Neural progenitor cell (in vitro differentiated cells): Measurements from ENCODE around the gene SCIMP. TPM values are rescaled to one million over a fixed set of nuclear protein-coding genes. Genes with fewer than 3 reads are reported as not detected.

Source experiments
- DNase-seq: peaks from one replicate; pipeline ENCODE4 v3.0.0-alpha.2; 2016; ENCODE audit warnings: low spot score
- H2AFZ ChIP-seq: fragments of 200-600 bp; sonication (generic); replicated peaks from 2 replicates; pipeline ENCODE4 v1.6.1; 2016; ENCODE audit warnings: antibody characterized with exemption
- H3F3A ChIP-seq: fragments of 200-600 bp; sonication (generic); 2 replicates; pipeline ENCODE4 v1.6.1; 2016; ENCODE audit warnings: antibody characterized with exemption, low read depth
- H3K27ac ChIP-seq: fragments of 200-600 bp; sonication (generic); 2 replicates; pipeline ENCODE4 v1.5.1; 2016; ENCODE audit warnings: mild to moderate bottlenecking
- H3K27me3 ChIP-seq: fragments of 200-600 bp; sonication (generic); 2 replicates; pipeline ENCODE4 v1.6.1; 2016; ENCODE audit warnings: mild to moderate bottlenecking, moderate library complexity
- H3K36me3 ChIP-seq: fragments of 200-600 bp; sonication (generic); 2 replicates; pipeline ENCODE4 v1.5.1; 2016
- H3K4me1 ChIP-seq: fragments of 200-600 bp; sonication (generic); 2 replicates; pipeline ENCODE4 v1.6.1; 2016; ENCODE audit warnings: mixed run types
- H3K4me2 ChIP-seq: fragments of 200-600 bp; sonication (generic); 2 replicates; pipeline ENCODE4 v1.6.1; 2016
- H3K4me3 ChIP-seq: fragments of 200-600 bp; sonication (generic); 2 replicates; pipeline ENCODE4 v1.5.1; 2016
- H3K79me2 ChIP-seq: fragments of 200-600 bp; sonication (generic); 2 replicates; pipeline ENCODE4 v1.6.1; 2016; ENCODE audit warnings: low read depth
- H3K9ac ChIP-seq: fragments of 200-600 bp; sonication (generic); 2 replicates; pipeline ENCODE4 v1.6.1; 2016
- H3K9me3 ChIP-seq: fragments of 200-600 bp; sonication (generic); 2 replicates; pipeline ENCODE4 v1.5.1; 2016; ENCODE audit warnings: low read depth
- H4K20me1 ChIP-seq: fragments of 200-600 bp; sonication (generic); 2 replicates; pipeline ENCODE4 v1.6.1; 2016; ENCODE audit warnings: low read depth
- H3K27ac Mint-ChIP-seq: 3 replicates; pipeline ENCODE4 v1.8.0; 2021; ENCODE audit warnings: mixed read lengths
- H3K27me3 Mint-ChIP-seq: 2 replicates; pipeline ENCODE4 v1.8.0; 2022; ENCODE audit warnings: low read depth, mild to moderate bottlenecking, inconsistent platforms, moderate library complexity, mixed read lengths; ENCODE audit not compliant: insufficient read depth
- H3K36me3 Mint-ChIP-seq: 3 replicates; pipeline ENCODE4 v1.8.0; 2021; ENCODE audit warnings: mixed read lengths
- H3K4me1 Mint-ChIP-seq: 3 replicates; pipeline ENCODE4 v1.8.0; 2021; ENCODE audit warnings: mixed read lengths
- H3K4me3 Mint-ChIP-seq: 3 replicates; pipeline ENCODE4 v1.8.0; 2021; ENCODE audit warnings: mild to moderate bottlenecking, moderate library complexity, mixed read lengths
- H3K9me3 Mint-ChIP-seq: 3 replicates; pipeline ENCODE4 v1.8.0; 2020; ENCODE audit warnings: mixed read lengths
- CTCF ChIP-seq: fragments of 200-600 bp; sonication (generic); IDR thresholded peaks from 2 replicates; pipeline ENCODE4 v1.5.1; 2017; ENCODE audit warnings: antibody characterized with exemption, mild to moderate bottlenecking
- EZH2 ChIP-seq: fragments of 200-600 bp; sonication (generic); IDR thresholded peaks from 2 replicates; pipeline ENCODE4 v1.6.1; 2017; ENCODE audit warnings: antibody characterized with exemption, mild to moderate bottlenecking, moderate library complexity
- EZH2phosphoT487 ChIP-seq: fragments of 200-600 bp; sonication (generic); IDR thresholded peaks from 2 replicates; pipeline ENCODE4 v1.6.1; 2017; ENCODE audit warnings: antibody characterized with exemption
- total RNA-seq: library from RNA; depleted of rRNA; stranded (reverse); fragments of >200 nt; gene quantifications from 2 replicates; pipeline ENCODE4 v1.2.3, GENCODE V29; 2015; ENCODE audit warnings: low replicate concordance

The SCIMP gene
- total RNA-seq, 1 donor from 2014 or later: not detected

- Mint-ChIP-seq H3K36me3 (peaks cover 9% of the 10 kb centered on the region), H3K9me3 (no peaks in the 10 kb centered on the region), H3K27ac (peak overlapping the region; percentile 21), H3K27me3 (no peaks in the 10 kb centered on the region), H3K4me1 (no peaks in the 10 kb centered on the region), H3K4me3 (no peak overlapping the region)
- H2AFZ ChIP-seq: no peak overlapping the region
- H3K4me1 ChIP-seq: no peaks in the 10 kb centered on the region
- no peaks in the 10 kb centered on the region for H3K27me3 ChIP-seq
- no peaks in the 10 kb centered on the region for H3K79me2 ChIP-seq
- no peaks in the 10 kb centered on the region for H3F3A ChIP-seq
- no peak for TF ChIP-seq EZH2phosphoT487
- H3K4me2 ChIP-seq: no peak overlapping the region
- H3K9me3 ChIP-seq: no peaks in the 10 kb centered on the region
- DNase-seq: no peak
- H3K9ac ChIP-seq: no peak overlapping the region
- no peak overlapping the region for H3K27ac ChIP-seq
- no peaks in the 10 kb centered on the region for H4K20me1 ChIP-seq
- no peaks in the 10 kb centered on the region for H3K36me3 ChIP-seq
- no peak overlapping the region for H3K4me3 ChIP-seq
Observed at GRCh38 chr17:5211458-5211857, 23.2 kb downstream of the SCIMP start.

GRCh38 chr17:5210614-5211252 is 23.9 kb downstream of the SCIMP start:
- TF ChIP-seq EZH2: no peak
- no peak for TF ChIP-seq CTCF
- TF ChIP-seq EZH2phosphoT487: no peak

GRCh38 chr17:5210091-5210490 is 24.6 kb downstream of the SCIMP start:
- H3K4me3 Mint-ChIP-seq: no peak overlapping the region
- TF ChIP-seq EZH2phosphoT487 (no peak), EZH2 (no peak), CTCF (no peak)
- DNase-seq: no peak
- H3K27ac Mint-ChIP-seq: no peak overlapping the region
- no peaks in the 10 kb centered on the region for H3K4me1 Mint-ChIP-seq
- no peaks in the 10 kb centered on the region for H3K27me3 ChIP-seq
- H3K4me1 ChIP-seq: no peaks in the 10 kb centered on the region
- H3K27ac ChIP-seq: no peak overlapping the region
- H3K27me3 Mint-ChIP-seq: no peaks in the 10 kb centered on the region
- H3K9me3 ChIP-seq: no peaks in the 10 kb centered on the region
- H2AFZ ChIP-seq: no peak overlapping the region
- H3F3A ChIP-seq: no peaks in the 10 kb centered on the region
- no peaks in the 10 kb centered on the region for H3K9me3 Mint-ChIP-seq
- no peak overlapping the region for H3K4me3 ChIP-seq
- H3K79me2 ChIP-seq: no peaks in the 10 kb centered on the region
- no peak overlapping the region for H3K4me2 ChIP-seq
- no peak overlapping the region for H3K9ac ChIP-seq
- H4K20me1 ChIP-seq: no peaks in the 10 kb centered on the region
- H3K36me3 Mint-ChIP-seq: peaks cover 9% of the 10 kb centered on the region
- no peaks in the 10 kb centered on the region for H3K36me3 ChIP-seq

More at GRCh38 chr17:5210614-5211252, 23.9 kb downstream of the SCIMP start:
- no peak overlapping the region for H2AFZ ChIP-seq
- Mint-ChIP-seq H3K9me3 (no peaks in the 10 kb centered on the region), H3K27ac (no peak overlapping the region), H3K36me3 (peaks cover 9% of the 10 kb centered on the region), H3K4me1 (no peaks in the 10 kb centered on the region), H3K4me3 (no peak overlapping the region), H3K27me3 (no peaks in the 10 kb centered on the region)
- no peaks in the 10 kb centered on the region for H3K36me3 ChIP-seq
- no peak overlapping the region for H3K4me3 ChIP-seq
- H3K27me3 ChIP-seq: no peaks in the 10 kb centered on the region
- no peak overlapping the region for H3K9ac ChIP-seq
- no peaks in the 10 kb centered on the region for H3K4me1 ChIP-seq
- no peaks in the 10 kb centered on the region for H3F3A ChIP-seq
- no peak overlapping the region for H3K4me2 ChIP-seq
- no peaks in the 10 kb centered on the region for H4K20me1 ChIP-seq
- H3K27ac ChIP-seq: no peak overlapping the region
- H3K9me3 ChIP-seq: no peaks in the 10 kb centered on the region
- no peaks in the 10 kb centered on the region for H3K79me2 ChIP-seq
- DNase-seq: no peak

GRCh38 chr17:5209396-5209795 is 25.3 kb downstream of the SCIMP start:
- Mint-ChIP-seq H3K27me3 (no peaks in the 10 kb centered on the region), H3K4me3 (no peak overlapping the region), H3K27ac (no peak overlapping the region), H3K36me3 (peaks cover 7% of the 10 kb centered on the region), H3K9me3 (no peaks in the 10 kb centered on the region), H3K4me1 (no peaks in the 10 kb centered on the region)
- Histone ChIP-seq H3K4me3 (no peak overlapping the region), H3K4me2 (no peak overlapping the region), H3K9me3 (no peaks in the 10 kb centered on the region), H2AFZ (no peak overlapping the region), H3K79me2 (no peaks in the 10 kb centered on the region), H4K20me1 (no peaks in the 10 kb centered on the region), H3K4me1 (no peaks in the 10 kb centered on the region), H3K27ac (no peak overlapping the region), H3K9ac (no peak overlapping the region), H3K36me3 (no peaks in the 10 kb centered on the region), H3K27me3 (no peaks in the 10 kb centered on the region), H3F3A (no peaks in the 10 kb centered on the region)
- no peak for DNase-seq
- TF ChIP-seq CTCF: no peak
- TF ChIP-seq EZH2phosphoT487: no peak
- TF ChIP-seq EZH2: no peak
